NCI-H1436 treated with DMSO at 0.1 percent for 48 hours (cell line): Measurements from ENCODE around the gene LANCL1.
"Not testable (repeated sequence)": the region's sequence is repeated elsewhere in the genome, so short reads cannot be mapped to it uniquely, and the experiment has no call there.

Source experiments
- DNase-seq: peaks from one replicate; lab custom pipeline; 2025; lab: John Stamatoyannopoulos, UW

LANCL1 gene

GRCh38 chr2:210459407-210459806 lies 17.2 kb downstream of the LANCL1 start:
- DNase-seq, result no peak

DNA sequence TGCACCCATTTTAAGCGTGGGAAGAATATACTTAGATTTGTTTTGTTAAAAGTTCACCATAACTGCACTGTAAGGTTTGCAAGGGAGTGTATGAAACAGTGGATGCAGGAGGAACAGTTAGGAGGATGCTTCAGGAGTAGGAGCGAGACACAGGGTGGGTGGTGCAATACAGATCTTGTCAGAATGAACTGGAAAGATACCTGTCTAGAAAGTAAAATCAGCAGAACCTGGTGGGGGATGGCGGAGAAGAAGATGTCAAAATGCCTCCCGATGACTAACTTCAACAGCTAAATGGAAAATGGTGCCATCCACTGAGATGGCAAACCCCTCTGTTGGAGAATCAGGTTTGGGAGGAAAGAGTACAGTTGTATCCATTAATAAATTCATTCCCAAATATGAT lies 18.2 kb downstream of the LANCL1 start:
- DNase-seq, result no peak

DNA sequence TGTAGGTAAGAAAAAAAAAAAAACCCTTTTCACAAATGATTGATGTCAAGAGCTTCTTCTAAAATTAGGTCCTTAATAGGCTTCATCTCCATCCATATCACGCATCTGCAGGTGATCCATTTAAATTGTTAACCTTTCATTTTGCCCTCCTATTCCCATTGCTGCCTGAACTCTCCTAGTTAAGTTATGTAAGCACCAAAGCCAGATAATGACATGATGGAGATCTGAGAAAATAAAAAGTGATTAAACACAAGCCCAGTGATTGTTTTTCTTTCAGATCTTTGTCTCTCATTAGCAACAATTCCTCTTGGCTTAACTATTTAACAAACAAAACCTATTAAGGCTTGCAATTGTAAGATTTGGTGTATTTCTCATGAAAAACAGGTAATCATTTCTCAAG lies 20.0 kb downstream of the LANCL1 start:
- peak; percentile 38 for DNase-seq

- DNase-seq, result no peak
These were observed 22.2 kb downstream of the LANCL1 start for GRCh38 chr2:210454336-210454735.

- no peak for DNase-seq
These were observed 24.4 kb downstream of the LANCL1 start for GRCh38 chr2:210452194-210452593.

DNA sequence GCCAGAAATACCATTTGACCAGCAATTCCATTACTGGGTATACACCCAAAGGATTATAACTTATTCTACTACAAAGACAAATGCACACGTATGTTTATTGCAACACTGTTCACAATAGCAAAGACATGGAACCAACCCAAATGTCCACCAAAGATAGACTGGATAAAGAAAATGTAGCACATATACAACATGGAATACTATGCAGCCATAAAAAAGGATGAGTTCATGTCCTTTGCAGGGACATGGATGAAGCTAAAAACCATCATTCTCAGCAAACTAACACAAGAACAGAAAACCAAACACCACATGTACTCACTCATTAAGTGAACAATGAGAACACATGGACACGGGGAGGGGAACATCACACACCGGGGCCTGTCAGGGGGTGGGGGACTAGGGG lies 25.6 kb downstream of the LANCL1 start:
- DNase-seq, result not testable (repeated sequence)

- no peak for DNase-seq
These were observed 30.8 kb downstream of the LANCL1 start for GRCh38 chr2:210445732-210446131.

DNA sequence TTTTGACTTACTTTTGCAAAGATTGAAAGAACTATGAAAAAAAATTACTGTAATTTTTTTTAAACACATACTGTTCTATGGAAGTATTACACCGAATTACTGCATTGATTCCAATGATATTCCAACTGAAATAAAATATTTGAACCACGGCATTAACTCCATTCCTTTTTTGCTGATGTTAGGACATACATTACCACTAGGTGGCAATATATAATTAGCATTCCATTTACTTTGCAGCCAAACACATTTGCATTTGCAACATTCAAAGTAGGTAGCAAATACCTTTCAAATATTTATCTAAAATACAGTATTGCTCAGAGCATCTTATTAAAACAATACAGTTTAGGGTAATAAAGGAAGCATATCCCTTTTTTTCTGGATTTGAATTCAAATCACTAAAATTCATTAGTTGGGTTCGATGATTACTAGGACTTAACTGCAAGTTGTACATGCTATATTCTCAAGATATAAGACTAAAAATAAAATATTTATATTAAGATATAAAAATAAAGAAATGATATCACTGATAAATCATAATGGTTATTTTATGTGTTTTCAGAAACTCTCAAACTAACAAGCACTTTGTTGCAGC lies 31.3 kb downstream of the LANCL1 start:
- DNase-seq, result no peak

- no peak for DNase-seq
These were observed 33.0 kb downstream of the LANCL1 start for GRCh38 chr2:210443527-210443926.

DNA sequence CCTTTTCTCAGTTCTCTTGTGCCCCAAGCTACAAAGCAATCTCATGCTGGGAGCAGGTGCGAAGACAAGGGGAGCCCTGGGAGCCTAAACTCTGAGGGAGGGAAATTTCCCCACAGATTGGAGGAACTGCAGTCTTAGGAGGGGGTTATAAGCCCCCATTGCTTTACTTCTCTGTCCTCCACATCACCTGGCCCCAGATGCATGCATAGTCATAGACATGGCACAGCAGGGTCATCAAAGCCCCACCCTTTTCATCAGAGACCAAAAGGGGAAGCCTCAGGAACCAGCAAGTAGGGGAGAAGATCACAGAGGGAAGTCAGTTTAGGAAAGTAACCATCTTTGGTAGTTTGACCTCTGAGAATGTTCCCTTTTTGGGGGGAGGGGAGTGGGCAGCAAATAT lies 33.7 kb downstream of the LANCL1 start:
- DNase-seq, result no peak

DNA sequence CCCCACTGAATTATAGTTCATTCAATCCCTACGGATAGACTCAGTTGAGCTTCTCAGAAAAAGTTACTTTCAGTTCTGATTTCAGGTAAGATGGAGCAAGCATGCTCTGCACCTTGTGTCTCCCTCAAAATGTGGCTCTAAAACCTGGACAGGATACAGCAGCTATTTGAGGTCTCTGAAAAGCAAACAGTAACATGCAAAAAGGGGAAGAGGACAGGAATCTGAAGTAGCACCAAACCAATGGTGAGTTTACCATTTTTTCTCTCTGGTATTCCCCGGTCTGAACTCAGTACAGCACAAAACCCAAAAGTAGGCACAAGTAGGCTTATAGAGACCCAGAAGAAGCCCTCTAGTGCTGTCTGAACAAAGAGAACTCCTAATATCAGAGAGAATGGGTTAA lies 34.1 kb downstream of the LANCL1 start:
- DNase-seq, result no peak

GRCh38 chr2:210440206-210440605 lies 36.4 kb downstream of the LANCL1 start:
- DNase-seq, result no peak

DNA sequence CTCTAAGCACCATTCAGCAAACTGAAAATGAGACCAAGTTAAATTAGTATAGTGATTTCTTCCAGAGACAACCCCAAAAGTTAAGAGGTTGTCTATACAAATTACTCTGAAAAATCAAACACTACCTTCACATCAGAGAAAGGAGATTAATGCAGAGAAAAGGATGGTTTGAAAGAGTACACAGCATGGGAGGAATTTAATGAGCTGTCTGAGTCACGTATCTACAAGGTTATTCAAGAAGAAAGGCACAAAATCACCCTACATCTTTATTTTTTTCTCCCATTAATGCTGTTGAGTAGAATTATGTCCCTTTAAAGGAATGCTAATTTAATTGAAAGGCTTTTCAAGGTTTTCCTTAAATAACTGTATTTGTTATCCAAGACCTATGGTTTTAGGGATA lies 41.1 kb downstream of the LANCL1 start:
- no peak for DNase-seq

GRCh38 chr2:210432633-210433032 lies 43.9 kb downstream of the LANCL1 start:
- no peak for DNase-seq

GRCh38 chr2:210429403-210430137 lies 47.0 kb downstream of the LANCL1 start:
- no peak for DNase-seq

- no peak for DNase-seq
These were observed 48.0 kb downstream of the LANCL1 start for GRCh38 chr2:210428393-210429179.

DNA sequence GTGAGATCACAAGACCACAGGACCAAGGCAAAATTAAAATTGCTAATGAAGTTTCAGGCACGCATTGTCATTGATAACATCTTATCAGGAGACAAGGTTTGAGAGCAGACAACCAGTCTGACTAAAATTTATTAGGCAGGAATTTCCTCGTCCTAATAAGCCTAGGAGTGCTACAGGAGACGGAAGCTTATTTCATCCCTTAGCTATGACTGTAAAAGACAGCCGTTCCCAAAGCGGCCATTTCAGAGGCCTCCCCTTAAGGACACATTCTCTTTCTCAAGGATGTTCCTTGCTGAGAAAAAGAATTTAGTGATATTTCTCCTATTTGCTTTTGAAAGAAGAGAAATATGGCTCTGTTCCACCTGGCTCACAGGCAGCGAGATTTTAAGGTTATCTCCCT lies 49.2 kb downstream of the LANCL1 start:
- DNase-seq, result not testable (repeated sequence)

DNA sequence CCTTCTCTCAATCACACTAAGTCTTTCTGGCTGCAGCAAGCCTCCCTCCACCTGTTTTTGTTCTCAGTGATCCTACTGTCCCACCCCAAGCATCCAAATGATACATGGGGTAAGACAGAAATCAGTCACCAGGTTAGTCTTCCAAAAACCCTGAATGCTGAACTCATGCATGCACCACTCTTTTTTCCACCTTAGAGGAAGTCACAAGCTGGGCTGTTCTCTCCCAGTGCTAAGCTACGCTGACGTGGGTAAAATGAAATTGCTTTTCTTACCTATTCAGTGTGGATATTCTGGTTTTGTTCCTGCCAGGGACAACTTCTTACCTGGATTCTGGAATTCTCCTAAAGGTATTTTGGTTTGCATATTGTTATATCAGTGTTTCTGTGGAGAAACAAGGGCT lies 54.2 kb downstream of the LANCL1 start:
- DNase-seq, result no peak

DNA sequence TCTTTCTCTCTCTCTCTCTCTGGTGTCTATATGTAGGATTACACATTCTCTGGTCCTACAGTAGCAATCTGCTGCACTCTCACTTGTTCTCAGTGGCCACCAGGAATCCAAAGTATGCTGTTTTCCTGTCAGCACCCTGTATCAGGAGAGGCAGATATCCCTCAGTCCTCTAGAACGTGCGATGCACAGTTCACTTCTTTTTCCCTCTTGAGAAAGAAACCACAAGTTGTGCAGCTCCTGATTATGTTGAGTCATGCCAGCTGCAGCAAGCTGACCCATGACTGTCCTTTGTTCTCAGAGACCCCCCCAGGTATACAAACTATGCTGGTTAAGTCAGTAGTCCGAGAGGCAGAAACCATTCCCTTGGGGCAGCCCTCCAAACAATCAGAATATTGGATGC lies 54.6 kb downstream of the LANCL1 start:
- DNase-seq, result no peak

DNA sequence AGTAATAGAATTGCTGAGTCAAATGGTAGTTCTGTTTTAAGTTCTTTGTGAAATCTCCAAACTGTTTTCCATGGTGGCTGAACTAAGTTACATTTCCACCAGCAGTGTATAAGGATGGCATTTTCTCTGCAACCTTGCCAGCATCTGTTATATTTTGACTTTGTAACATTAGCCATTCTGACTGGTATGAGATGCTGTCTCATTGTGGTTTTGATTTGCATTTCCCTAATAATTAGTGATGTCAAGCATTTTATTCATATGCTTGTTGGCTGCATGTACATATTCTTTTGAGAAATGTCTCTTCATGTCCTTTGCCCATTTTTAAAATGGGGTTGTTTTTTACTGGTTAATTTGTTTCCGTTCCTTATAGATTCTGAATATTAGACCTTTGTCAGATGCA lies 63.9 kb downstream of the LANCL1 start:
- DNase-seq, result no peak

GRCh38 chr2:210410542-210410941 lies 66.0 kb downstream of the LANCL1 start:
- no peak for DNase-seq

GRCh38 chr2:210399440-210400041 lies 77.0 kb downstream of the LANCL1 start:
- no peak for DNase-seq

DNA sequence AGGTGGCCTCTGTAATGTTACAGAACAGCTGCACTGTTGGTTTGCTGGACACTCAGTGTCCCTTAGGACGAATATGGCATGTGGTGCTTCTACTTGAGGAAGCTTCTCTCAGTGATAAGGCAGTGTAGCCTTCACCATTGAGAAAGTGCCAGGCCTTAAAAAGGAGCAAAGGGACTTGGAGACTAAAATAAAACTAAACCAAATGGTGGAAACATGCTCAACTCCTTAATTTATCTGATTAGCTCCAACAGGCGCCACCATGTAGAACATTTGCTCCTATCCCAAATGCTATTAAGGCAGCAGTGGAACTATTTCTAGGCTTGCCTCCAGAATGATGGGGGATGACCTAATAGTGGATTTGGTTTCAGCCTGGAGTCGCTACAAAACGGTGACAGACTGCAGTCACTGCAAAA lies 84.1 kb downstream of the LANCL1 start:
- DNase-seq, result no peak
